Left ventricle myocardium inferior (tissue), 1 donor: ENCODE data around the gene GRID1. TPM values are rescaled to one million over a fixed set of nuclear protein-coding genes. Genes with fewer than 3 reads are reported as not detected.

Experiments
- DNase-seq: peaks from one replicate; pipeline ENCODE4 v3.0.0-alpha.2; 2020
- H3K27ac ChIP-seq: fragments of 200-600 bp; replicated peaks from 2 replicates; pipeline ENCODE4 v1.8.0; 2021
- H3K27me3 ChIP-seq: fragments of 200-600 bp; 2 replicates; pipeline ENCODE4 v1.8.0; 2021; ENCODE audit warnings: low read depth
- H3K36me3 ChIP-seq: fragments of 200-600 bp; 2 replicates; pipeline ENCODE4 v1.8.0; 2021
- H3K4me1 ChIP-seq: fragments of 200-600 bp; 2 replicates; pipeline ENCODE4 v1.8.0; 2021
- H3K4me3 ChIP-seq: fragments of 200-600 bp; 2 replicates; pipeline ENCODE4 v1.8.0; 2021; ENCODE audit warnings: mild to moderate bottlenecking, moderate library complexity
- H3K9me3 ChIP-seq: fragments of 200-600 bp; replicated peaks from 2 replicates; pipeline ENCODE4 v1.8.0; 2021
- intact Hi-C: fragments of 100-400 bp; cut with micrococcal nuclease; formaldehyde crosslinking; loops from one replicate; pipeline ENCODE4 v1.11.0; 2022
- total RNA-seq: library from RNA; stranded (reverse); fragmentation: NEBNext Ultra II Directional; extraction: Animal tissue kit (Norgen Biotek cat#: 25700); gene quantifications from one replicate; pipeline ENCODE4 v1.2.1, GENCODE V29; 2021
- TF ChIP-seq, protein P1 (sequence below): fragments of 200-600 bp; IDR thresholded peaks from 2 replicates; pipeline ENCODE4 v1.8.0; 2021; ENCODE audit warnings: antibody characterized with exemption, mild to moderate bottlenecking, borderline replicate concordance
- donor health status: DM: no; HTN: yes; CAD: no; lungs with severe emphysema.

The GRID1 gene
- total RNA-seq, 1 donor from 2014 or later: 1.6 TPM

DNA sequence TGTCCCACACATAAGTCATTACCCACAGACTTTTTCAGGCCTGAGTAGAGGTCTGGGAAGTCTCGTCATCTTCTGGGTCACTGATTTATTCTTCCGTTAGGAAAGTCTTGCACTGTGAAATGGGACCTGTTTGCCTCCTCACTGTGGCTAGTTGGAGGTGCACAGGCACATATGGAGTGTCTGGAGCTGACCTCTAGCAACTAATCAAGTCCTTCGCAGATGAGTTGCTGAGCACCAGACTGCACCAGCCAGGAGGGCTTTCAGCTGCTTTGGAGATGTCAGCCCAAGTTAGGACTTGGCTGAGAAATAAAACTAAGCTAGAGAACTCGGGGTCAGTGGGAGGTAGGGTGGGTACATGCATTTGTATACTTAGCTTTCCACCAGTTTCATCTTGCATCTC, 578.0 kb downstream of the GRID1 start:
- Histone ChIP-seq H3K9me3 (no peaks in the 10 kb centered on the region), H3K4me1 (peaks cover 9% of the 10 kb centered on the region), H3K4me3 (no peak overlapping the region), H3K27me3 (no peaks in the 10 kb centered on the region), H3K36me3 (no peaks in the 10 kb centered on the region), H3K27ac (no peak overlapping the region)
- intact Hi-C loops: loop anchor here (10.0 kb wide), 1 partner anchor 586 kb away; no protein-coding TSS in a partner anchor
- no peak for DNase-seq
- TF ChIP-seq, protein P1, sequence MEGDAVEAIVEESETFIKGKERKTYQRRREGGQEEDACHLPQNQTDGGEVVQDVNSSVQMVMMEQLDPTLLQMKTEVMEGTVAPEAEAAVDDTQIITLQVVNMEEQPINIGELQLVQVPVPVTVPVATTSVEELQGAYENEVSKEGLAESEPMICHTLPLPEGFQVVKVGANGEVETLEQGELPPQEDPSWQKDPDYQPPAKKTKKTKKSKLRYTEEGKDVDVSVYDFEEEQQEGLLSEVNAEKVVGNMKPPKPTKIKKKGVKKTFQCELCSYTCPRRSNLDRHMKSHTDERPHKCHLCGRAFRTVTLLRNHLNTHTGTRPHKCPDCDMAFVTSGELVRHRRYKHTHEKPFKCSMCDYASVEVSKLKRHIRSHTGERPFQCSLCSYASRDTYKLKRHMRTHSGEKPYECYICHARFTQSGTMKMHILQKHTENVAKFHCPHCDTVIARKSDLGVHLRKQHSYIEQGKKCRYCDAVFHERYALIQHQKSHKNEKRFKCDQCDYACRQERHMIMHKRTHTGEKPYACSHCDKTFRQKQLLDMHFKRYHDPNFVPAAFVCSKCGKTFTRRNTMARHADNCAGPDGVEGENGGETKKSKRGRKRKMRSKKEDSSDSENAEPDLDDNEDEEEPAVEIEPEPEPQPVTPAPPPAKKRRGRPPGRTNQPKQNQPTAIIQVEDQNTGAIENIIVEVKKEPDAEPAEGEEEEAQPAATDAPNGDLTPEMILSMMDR: no peak

DNA sequence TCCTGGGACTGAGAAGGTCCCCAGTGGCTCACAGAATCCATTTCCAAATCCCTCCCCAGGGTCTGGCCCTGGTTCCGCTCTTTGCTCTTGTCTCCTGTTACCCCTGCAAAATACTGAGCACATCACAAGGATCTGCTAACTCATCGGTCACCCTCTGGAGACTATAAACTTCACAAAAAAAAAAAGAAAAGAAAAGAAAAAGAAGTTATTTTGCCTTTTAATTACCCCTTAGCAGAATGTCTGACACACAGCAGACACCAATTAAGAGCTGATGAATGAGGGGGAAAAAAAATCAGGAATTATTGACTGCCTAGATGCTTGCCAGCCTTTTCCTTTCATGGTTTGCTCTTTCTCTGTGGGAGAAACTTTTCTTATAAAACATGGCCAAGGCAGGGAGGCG, 578.7 kb downstream of the GRID1 start:
- Histone ChIP-seq H3K4me1 (peaks cover 9% of the 10 kb centered on the region), H3K27ac (no peak overlapping the region), H3K4me3 (no peak overlapping the region), H3K27me3 (no peaks in the 10 kb centered on the region), H3K9me3 (no peaks in the 10 kb centered on the region), H3K36me3 (no peaks in the 10 kb centered on the region)
- TF ChIP-seq, protein P1: no peak
- DNase-seq: no peak
- intact Hi-C loops: loop anchor here (10.0 kb wide), 1 partner anchor 587 kb away; no protein-coding TSS in a partner anchor

DNA sequence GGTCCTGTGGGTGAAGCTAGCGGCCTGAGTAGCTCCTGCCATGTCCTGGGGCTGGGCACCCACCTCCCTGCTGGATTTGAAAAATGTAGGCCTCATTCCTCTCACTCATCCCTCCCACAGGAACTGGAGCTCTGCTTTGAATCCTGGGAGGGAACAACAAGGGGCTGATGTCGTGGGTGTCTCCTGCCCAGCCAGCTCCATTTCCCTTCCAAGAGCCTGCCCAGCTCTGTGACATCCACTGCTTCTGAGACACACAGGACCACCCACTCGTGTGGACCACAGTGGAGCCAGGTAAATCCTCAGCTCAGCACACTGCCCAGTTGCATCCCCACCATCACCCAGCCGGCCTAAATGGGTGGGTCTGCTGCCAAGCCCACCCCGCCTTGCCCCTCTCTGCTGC, 579.2 kb downstream of the GRID1 start:
- H3K4me3 ChIP-seq: no peak overlapping the region

DNA sequence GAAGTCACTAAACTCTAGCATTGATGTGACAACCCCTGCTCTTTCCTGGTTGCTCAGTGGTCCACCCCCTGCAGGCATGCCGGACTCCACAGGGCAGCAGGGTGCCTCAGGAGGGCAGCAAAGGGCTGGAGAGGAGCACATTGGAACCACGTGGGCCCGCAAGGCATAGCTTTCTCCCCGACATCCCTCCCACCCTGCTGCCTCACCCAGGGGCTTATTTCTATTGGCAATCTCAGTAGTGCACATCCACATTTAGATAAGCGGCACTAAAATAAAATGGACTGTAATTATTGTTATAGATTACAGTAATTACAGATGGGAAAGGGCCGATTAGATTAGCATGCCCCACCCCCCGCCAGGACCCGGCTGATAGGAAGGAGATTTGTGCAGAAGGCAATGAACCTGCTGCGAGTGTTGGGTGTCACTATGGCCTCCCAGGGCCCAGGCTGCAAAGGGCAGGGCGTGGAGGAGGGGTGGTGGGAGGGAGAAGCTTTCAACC, 580.1 kb downstream of the GRID1 start:
- Histone ChIP-seq H3K27ac (no peak overlapping the region), H3K4me1 (no peaks in the 10 kb centered on the region), H3K27me3 (no peaks in the 10 kb centered on the region), H3K9me3 (no peaks in the 10 kb centered on the region), H3K4me3 (no peak overlapping the region), H3K36me3 (no peaks in the 10 kb centered on the region)
- TF ChIP-seq, protein P1: peak; percentile 64
- intact Hi-C loops: loop anchor here (10.0 kb wide), 1 partner anchor 588 kb away; no protein-coding TSS in a partner anchor
- no peak for DNase-seq

More for the DNA sequence above, 579.2 kb downstream of the GRID1 start:
- TF ChIP-seq, protein P1: no peak
- intact Hi-C loops: loop anchor here (10.0 kb wide), 1 partner anchor 587 kb away; no protein-coding TSS in a partner anchor
- Histone ChIP-seq H3K36me3 (no peaks in the 10 kb centered on the region), H3K9me3 (no peaks in the 10 kb centered on the region), H3K27ac (no peak overlapping the region), H3K4me1 (peaks cover 6% of the 10 kb centered on the region), H3K27me3 (no peaks in the 10 kb centered on the region)
- DNase-seq: no peak

DNA sequence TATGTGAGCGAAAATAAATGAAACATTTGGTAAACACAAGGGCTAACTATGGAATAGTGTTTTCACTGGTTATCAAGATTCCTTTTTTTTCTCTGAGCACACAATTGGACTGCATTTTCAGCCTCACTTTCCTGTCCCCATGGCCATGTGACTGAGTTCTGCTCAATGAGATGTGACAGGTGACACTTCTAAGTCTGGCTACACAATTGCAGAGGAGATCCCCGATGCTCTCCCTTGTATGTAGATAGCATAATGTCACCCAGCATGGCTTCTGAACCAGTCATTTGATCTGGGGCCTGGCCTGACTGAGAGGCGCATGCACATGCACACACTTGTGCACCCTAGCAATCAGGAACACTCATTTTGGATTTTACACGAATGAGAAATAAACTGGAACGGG, 581.8 kb downstream of the GRID1 start:
- Histone ChIP-seq H3K27me3 (no peaks in the 10 kb centered on the region), H3K9me3 (no peaks in the 10 kb centered on the region), H3K4me3 (no peak overlapping the region), H3K36me3 (no peaks in the 10 kb centered on the region), H3K27ac (no peak overlapping the region), H3K4me1 (no peaks in the 10 kb centered on the region)
- intact Hi-C loops: loop anchor here (10.0 kb wide), 1 partner anchor 590 kb away; no protein-coding TSS in a partner anchor
- TF ChIP-seq, protein P1: no peak
- no peak for DNase-seq
